Body of pancreas (tissue), 4 donors: Measurements from ENCODE around the gene KCNQ4.

Source experiments
- CTCF ChIP-seq, 7 experiments: fragments of 450-650 bp in 4 of 7; fragments of 200-600 bp in 3 of 7; sonication (generic) in 3 of 7; IDR thresholded peaks; one replicate each; pipeline ENCODE4 v1.5.1; 2016 to 2019; ENCODE audit warnings: antibody characterized with exemption in 7 of 7
- POLR2A ChIP-seq, 3 donors: fragments of 450-650 bp; IDR thresholded peaks; one replicate each; pipeline ENCODE4 v1.6.1; 2016; ENCODE audit warnings: antibody characterized with exemption in 3 of 3, mild to moderate bottlenecking in 2 of 3

DNA sequence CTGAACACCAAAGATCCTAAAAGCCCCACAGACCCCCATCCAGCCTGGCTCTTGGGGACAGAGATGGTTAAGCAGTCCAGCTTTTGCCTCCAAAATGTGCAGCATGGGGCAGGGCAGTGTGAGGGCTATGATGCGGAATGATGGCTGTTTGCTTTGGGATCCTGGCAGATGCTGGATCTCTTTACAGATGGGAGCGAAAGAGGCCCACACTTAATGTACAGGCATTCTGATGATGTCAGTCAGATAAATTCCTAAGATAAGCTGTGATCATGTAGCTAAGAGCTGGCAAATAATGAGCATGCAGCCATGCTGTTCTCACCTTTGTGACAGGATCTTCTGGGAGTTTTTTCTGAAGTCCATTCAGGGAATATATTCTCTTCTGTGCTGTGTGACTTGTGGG is 17.6 kb upstream of the KCNQ4 start:
- no peak for TF ChIP-seq CTCF (IDR thresholded peaks at IDR 0.05)
- TF ChIP-seq POLR2A (IDR thresholded peaks at IDR 0.05) = no peak
